Effector CD8-positive, alpha-beta T cell (primary cell): ENCODE data around the gene NATD1.
"Not testable (repeated sequence)": the region's sequence is repeated elsewhere in the genome, so short reads cannot be mapped to it uniquely, and the experiment has no call there.

Experiments
- DNase-seq: peaks from one replicate; lab custom pipeline; 2025; lab: John Stamatoyannopoulos, UW

NATD1 gene

DNA sequence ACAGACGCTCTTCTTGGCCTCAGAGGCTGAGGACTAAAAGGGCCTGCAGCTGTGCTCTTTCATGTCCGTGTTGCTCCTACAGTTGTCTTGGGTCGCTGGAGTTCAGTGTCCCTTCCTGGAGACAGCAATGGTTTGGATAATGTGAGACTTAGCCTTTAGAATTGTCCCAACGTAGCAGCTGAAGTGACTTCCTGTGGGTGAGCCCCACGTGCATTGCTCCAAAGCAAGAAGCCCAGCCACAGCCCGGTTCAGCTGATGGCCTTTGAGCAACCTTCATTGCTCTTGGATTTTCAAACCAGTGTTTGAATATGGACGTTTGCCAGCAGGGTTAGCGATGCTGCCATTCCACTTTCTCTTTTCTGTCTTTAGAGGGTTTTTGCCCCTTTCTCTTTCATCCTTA is 59.0 kb downstream of the NATD1 start:
- no peak for DNase-seq

DNA sequence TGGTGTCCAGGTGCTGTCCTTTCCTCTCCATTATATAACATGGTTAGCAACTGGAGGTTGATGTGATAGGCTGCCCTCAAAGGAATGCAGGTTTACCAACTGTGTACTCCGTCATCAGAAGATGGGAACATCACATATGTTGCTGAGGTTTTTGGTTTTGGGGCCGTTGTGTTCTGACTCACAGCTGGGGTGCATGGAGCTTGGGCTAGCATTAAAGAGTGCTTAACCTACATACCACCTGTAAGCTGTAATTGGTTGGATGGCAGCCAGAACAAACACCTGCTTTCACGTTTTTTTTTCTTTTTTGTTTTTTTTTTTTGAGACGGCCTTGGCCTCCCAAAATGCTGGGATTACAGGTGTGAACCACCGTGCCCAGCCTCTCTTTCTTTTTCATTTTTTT is 60.2 kb downstream of the NATD1 start:
- no peak for DNase-seq

DNA sequence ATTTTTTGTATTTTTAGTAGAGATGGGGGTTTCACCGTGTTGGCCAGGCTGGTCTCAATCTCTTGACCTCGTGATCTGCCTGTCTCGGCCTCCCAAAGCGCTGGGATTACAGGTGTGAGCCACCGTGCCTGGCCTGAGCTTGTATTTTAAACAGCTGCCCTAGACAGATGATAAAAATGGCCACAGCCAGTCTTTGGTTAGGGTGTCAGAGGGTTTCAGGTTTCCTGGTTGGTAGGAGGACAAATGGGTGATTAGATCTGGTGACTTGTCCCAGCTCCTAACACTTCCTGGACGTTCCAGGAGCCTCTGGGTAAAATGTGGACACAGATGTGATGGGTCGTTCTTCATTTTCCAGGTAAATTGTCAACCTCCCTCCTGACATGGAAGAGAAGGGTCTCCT is 60.8 kb downstream of the NATD1 start:
- DNase-seq, result not testable (repeated sequence)

DNA sequence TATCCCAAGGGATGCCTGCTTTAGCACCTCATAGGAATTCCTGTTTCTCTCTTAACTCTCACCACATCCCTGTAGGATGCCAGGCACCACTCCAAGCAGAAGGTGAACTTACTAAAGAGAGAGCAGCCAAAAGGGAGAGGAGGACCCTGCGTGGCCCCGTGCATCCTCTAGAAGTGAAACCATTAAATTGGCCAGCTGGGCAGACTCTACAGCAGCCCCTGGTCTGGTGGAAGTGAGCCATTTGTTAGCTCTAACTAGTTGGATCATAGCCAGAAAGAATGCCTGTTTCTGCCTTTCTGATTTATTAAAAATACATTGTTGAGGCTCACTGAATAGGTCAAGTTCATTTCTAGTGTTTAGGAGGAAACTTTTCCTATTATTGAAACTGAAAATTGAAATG is 61.5 kb downstream of the NATD1 start:
- DNase-seq, result no peak

DNA sequence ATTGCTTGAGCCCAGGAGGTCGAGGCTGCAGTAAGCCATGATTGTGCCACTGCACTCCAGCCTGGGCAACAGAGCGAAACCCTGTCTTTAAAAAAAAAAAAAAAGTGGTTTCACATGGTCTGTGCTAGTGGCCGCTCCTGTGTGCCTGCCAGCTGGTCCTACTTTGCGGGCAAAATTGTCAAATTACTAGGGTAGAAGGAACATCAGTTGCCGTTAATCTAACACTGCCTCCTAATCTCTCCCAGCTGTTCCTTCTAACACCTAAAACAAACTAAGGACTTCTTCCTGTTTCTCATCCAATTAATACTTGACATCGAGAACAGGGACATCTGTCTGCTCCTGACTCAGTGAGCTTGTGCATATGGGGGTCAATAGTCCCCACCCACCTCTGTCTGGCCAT is 63.1 kb downstream of the NATD1 start:
- no peak for DNase-seq

DNA sequence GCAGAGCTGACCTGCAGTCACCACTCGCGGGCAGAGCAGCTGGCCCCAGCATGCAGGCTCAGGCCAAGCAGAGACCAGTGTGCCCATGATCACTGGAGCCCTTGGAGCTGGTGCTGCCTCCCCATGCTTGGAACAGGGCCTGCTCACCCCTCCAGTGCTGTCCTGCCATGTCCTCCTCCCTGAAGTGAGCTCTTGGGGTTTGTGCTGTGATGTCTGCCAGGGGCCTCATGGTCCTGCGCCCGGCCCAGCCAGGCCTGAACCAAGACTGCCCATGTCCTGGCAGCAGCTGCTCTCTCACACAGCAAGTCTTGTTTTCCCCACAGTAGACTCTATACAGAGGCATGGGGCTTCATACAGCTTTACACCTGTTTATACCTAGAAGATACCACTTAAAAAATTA is 63.8 kb downstream of the NATD1 start:
- DNase-seq, result no peak
